GM12801 (cell line): ENCODE data around the gene MTAP.

Experiments
- CTCF ChIP-seq: IDR thresholded peaks from one replicate; pipeline ENCODE4 v1.5.1; 2011; ENCODE audit warnings: control low read depth; ENCODE audit not compliant: insufficient read length; ENCODE audit errors: extremely low read depth

Gene MTAP

GRCh38 chr9:21866302-21866701 is 63.9 kb downstream of the MTAP start:
- no peak for TF ChIP-seq CTCF

GRCh38 chr9:21871256-21871975 is 69.0 kb downstream of the MTAP start:
- TF ChIP-seq CTCF, result no peak

- no peak for TF ChIP-seq CTCF
These were observed 70.3 kb downstream of the MTAP start for GRCh38 chr9:21872696-21873095.

GRCh38 chr9:21873540-21874221 is 71.2 kb downstream of the MTAP start:
- TF ChIP-seq CTCF, result no peak

- no peak for TF ChIP-seq CTCF
These were observed 73.5 kb downstream of the MTAP start for GRCh38 chr9:21875893-21876292.

- TF ChIP-seq CTCF, result no peak
These were observed 81.2 kb downstream of the MTAP start for GRCh38 chr9:21883642-21884041.

GRCh38 chr9:21889673-21890072 is 87.2 kb downstream of the MTAP start:
- TF ChIP-seq CTCF, result no peak
